DMS79 treated with DMSO at 0.1 percent for 48 hours (cell line): Measurements from ENCODE around the gene RABEP1.

Source experiments
- DNase-seq: peaks from one replicate; lab custom pipeline; 2025; lab: John Stamatoyannopoulos, UW

RABEP1 gene

GRCh38 chr17:5362162-5362811 lies 80.2 kb downstream of the RABEP1 start:
- DNase-seq: no peak

- DNase-seq: no peak
Observed at GRCh38 chr17:5364156-5364555, 82.1 kb downstream of the RABEP1 start.

- no peak for DNase-seq
Observed at GRCh38 chr17:5364696-5365095, 82.6 kb downstream of the RABEP1 start.

- no peak for DNase-seq
Observed at GRCh38 chr17:5365831-5366230, 83.7 kb downstream of the RABEP1 start.

- DNase-seq: no peak
Observed at GRCh38 chr17:5370411-5370810, 88.3 kb downstream of the RABEP1 start.

- DNase-seq: no peak
Observed at GRCh38 chr17:5373112-5373511, 91.0 kb downstream of the RABEP1 start.

GRCh38 chr17:5378566-5379207 lies 96.6 kb downstream of the RABEP1 start:
- no peak for DNase-seq

- no peak for DNase-seq
Observed at GRCh38 chr17:5379351-5380107, 97.4 kb downstream of the RABEP1 start.

GRCh38 chr17:5380491-5381135 lies 98.5 kb downstream of the RABEP1 start:
- DNase-seq: no peak

- no peak for DNase-seq
Observed at GRCh38 chr17:5381542-5381941, 99.5 kb downstream of the RABEP1 start.

GRCh38 chr17:5391678-5392077 lies 109.6 kb downstream of the RABEP1 start:
- DNase-seq: no peak

GRCh38 chr17:5396612-5397011 lies 114.5 kb downstream of the RABEP1 start:
- DNase-seq: no peak

GRCh38 chr17:5399767-5400166 lies 117.7 kb downstream of the RABEP1 start:
- no peak for DNase-seq

- no peak for DNase-seq
Observed at GRCh38 chr17:5405400-5405799, 123.3 kb downstream of the RABEP1 start.

- no peak for DNase-seq
Observed at GRCh38 chr17:5408186-5408585, 126.1 kb downstream of the RABEP1 start.

- DNase-seq: no peak
Observed at GRCh38 chr17:5410594-5411272, 128.6 kb downstream of the RABEP1 start.

GRCh38 chr17:5413682-5414081 lies 131.6 kb downstream of the RABEP1 start:
- DNase-seq: no peak

- DNase-seq: no peak
Observed at GRCh38 chr17:5416901-5417300, 134.8 kb downstream of the RABEP1 start.

GRCh38 chr17:5418858-5419355 lies 136.8 kb downstream of the RABEP1 start:
- peak; percentile 59 for DNase-seq

- peak; percentile 97 for DNase-seq
Observed at GRCh38 chr17:5419356-5419958, 137.4 kb downstream of the RABEP1 start, which contains the start of gene NUP88. NUP88 (minus strand) TSS chr17:5419662; CDS start chr17:5419650, 12 bp downstream.

- DNase-seq: peak; percentile 92
Observed at GRCh38 chr17:5419959-5420653, 138.0 kb downstream of the RABEP1 start, which contains the start of gene RPAIN. RPAIN (plus strand) TSS chr17:5420182; CDS start chr17:5420211, 29 bp downstream.
